Measurements from ENCODE around the gene SRPK3.

DNA sequence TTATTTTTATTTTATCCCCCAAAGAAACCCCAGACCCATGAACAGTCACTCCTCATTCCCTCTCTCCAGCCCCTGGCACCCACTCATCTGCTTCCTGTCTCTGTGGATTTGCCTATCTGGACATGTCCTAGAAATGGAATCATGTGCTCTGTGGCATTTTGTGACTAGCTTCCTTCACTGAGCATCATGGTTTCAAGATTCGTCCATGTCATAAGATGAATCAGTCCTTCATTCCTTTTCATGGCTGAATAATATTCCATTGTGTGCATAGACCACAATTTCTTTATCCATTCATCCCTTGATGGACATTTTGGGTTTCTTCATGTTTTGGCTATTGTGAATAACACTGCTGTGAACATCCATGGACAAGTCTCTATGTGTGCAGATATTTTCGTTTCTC lies 46.0 kb upstream of the SRPK3 start:
- no peak for TF ChIP-seq NR2F2 (IDR thresholded peaks at IDR 0.05)
- TF ChIP-seq RAD21 (IDR thresholded peaks at IDR 0.05) = no peak
- TF ChIP-seq, protein P1, sequence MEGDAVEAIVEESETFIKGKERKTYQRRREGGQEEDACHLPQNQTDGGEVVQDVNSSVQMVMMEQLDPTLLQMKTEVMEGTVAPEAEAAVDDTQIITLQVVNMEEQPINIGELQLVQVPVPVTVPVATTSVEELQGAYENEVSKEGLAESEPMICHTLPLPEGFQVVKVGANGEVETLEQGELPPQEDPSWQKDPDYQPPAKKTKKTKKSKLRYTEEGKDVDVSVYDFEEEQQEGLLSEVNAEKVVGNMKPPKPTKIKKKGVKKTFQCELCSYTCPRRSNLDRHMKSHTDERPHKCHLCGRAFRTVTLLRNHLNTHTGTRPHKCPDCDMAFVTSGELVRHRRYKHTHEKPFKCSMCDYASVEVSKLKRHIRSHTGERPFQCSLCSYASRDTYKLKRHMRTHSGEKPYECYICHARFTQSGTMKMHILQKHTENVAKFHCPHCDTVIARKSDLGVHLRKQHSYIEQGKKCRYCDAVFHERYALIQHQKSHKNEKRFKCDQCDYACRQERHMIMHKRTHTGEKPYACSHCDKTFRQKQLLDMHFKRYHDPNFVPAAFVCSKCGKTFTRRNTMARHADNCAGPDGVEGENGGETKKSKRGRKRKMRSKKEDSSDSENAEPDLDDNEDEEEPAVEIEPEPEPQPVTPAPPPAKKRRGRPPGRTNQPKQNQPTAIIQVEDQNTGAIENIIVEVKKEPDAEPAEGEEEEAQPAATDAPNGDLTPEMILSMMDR (IDR thresholded peaks at IDR 0.05; ENCODE audit: low read depth, low read length, missing input control) = no peak
- TF ChIP-seq JUND (IDR thresholded peaks at IDR 0.05) = no peak
- TF ChIP-seq, protein P2, sequence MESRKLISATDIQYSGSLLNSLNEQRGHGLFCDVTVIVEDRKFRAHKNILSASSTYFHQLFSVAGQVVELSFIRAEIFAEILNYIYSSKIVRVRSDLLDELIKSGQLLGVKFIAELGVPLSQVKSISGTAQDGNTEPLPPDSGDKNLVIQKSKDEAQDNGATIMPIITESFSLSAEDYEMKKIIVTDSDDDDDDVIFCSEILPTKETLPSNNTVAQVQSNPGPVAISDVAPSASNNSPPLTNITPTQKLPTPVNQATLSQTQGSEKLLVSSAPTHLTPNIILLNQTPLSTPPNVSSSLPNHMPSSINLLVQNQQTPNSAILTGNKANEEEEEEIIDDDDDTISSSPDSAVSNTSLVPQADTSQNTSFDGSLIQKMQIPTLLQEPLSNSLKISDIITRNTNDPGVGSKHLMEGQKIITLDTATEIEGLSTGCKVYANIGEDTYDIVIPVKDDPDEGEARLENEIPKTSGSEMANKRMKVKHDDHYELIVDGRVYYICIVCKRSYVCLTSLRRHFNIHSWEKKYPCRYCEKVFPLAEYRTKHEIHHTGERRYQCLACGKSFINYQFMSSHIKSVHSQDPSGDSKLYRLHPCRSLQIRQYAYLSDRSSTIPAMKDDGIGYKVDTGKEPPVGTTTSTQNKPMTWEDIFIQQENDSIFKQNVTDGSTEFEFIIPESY (IDR thresholded peaks at IDR 0.05) = no peak
- TF ChIP-seq, protein P3, sequence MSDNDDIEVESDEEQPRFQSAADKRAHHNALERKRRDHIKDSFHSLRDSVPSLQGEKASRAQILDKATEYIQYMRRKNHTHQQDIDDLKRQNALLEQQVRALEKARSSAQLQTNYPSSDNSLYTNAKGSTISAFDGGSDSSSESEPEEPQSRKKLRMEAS (IDR thresholded peaks at IDR 0.05) = no peak
- no peak for TF ChIP-seq GABPA (IDR thresholded peaks at IDR 0.05 in 1 of 2, conservative IDR thresholded peaks at IDR 0.05 in 1 of 2)
- TF ChIP-seq YY1 (IDR thresholded peaks at IDR 0.05) = no peak
- TF ChIP-seq, protein P4, sequence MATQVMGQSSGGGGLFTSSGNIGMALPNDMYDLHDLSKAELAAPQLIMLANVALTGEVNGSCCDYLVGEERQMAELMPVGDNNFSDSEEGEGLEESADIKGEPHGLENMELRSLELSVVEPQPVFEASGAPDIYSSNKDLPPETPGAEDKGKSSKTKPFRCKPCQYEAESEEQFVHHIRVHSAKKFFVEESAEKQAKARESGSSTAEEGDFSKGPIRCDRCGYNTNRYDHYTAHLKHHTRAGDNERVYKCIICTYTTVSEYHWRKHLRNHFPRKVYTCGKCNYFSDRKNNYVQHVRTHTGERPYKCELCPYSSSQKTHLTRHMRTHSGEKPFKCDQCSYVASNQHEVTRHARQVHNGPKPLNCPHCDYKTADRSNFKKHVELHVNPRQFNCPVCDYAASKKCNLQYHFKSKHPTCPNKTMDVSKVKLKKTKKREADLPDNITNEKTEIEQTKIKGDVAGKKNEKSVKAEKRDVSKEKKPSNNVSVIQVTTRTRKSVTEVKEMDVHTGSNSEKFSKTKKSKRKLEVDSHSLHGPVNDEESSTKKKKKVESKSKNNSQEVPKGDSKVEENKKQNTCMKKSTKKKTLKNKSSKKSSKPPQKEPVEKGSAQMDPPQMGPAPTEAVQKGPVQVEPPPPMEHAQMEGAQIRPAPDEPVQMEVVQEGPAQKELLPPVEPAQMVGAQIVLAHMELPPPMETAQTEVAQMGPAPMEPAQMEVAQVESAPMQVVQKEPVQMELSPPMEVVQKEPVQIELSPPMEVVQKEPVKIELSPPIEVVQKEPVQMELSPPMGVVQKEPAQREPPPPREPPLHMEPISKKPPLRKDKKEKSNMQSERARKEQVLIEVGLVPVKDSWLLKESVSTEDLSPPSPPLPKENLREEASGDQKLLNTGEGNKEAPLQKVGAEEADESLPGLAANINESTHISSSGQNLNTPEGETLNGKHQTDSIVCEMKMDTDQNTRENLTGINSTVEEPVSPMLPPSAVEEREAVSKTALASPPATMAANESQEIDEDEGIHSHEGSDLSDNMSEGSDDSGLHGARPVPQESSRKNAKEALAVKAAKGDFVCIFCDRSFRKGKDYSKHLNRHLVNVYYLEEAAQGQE (IDR thresholded peaks at IDR 0.05) = no peak
- TF ChIP-seq TAF1 (conservative IDR thresholded peaks at IDR 0.05) = no peak
- TF ChIP-seq, protein P5, sequence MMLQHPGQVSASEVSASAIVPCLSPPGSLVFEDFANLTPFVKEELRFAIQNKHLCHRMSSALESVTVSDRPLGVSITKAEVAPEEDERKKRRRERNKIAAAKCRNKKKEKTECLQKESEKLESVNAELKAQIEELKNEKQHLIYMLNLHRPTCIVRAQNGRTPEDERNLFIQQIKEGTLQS (IDR thresholded peaks at IDR 0.05) = no peak
- no peak for TF ChIP-seq SP1 (IDR thresholded peaks at IDR 0.05)
- no peak for TF ChIP-seq EGR1 (IDR thresholded peaks at IDR 0.05; ENCODE audit: low read depth in 2 of 2)

Measured in liver (tissue), 3 donors.